ENCODE data around the gene SNAI3. TPM values are rescaled to one million over a fixed set of nuclear protein-coding genes. Genes with fewer than 3 reads are reported as not detected.

Gene SNAI3
- total and polyA plus RNA-seq, 8 donors: 0.55 to 4.2 (median 1.5) TPM; not detected in 3

DNA sequence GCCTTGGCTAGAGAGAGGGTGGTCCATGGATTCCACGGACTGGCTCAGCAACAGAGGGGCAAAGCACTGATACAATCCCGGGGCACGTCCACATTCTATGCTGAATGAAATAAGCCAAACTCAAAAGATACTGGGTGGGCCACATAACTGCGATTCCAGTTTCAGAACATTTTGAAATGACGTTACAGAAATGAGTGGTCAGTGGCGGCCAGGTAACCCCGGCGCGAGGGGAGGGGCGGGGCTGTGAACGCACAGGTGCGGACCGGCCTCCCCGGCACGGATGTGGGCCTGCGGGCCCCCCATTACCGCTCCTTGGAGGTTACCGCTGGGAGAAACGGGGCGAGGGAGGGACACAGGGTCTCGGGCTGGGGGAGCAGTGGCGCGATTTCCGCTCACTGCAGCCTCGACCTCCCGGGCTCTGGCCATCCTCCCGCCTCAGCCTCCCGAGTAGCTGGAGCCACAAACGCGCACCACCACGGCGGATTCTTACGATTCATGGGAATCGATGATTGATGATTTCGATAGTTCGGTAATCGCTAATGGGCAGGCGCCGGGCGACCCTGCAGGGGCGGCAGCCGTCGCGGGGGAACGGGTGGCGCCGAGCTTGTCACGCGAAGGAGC lies 24.0 kb downstream of the SNAI3 start:
- peaks cover 12 to 44% (median 24%) of the 10 kb centered on the region in 4 donors for H3K4me1 ChIP-seq
- intact Hi-C loops (cut with DNase I; ENCODE audit: low total_unique reads): no loop called here
- no peak for DNase-seq
- TF ChIP-seq POLR2A (IDR thresholded peaks at IDR 0.05) (no peak), EP300 (IDR thresholded peaks at IDR 0.05) (no peak), POLR2AphosphoS5 (IDR thresholded peaks at IDR 0.05) (no peak), CTCF (IDR thresholded peaks at IDR 0.05) (no peak)
- H3K4me3 ChIP-seq: peak overlapping the region; percentile 79 to 96 (median 94)
- peak overlapping the region; percentile 90 to 96 (median 94) for H3K27ac ChIP-seq
- WGBS, 5 donors: 1 to 2% (median 1%) methylated on average over 30 to 49 of the region's 49 CpGs
- no peaks in the 10 kb centered on the region for H3K27me3 ChIP-seq
- peaks cover 3 to 16% (median 12%) of the 10 kb centered on the region in 4 donors for H3K36me3 ChIP-seq
- H3K9me3 ChIP-seq: no peaks in the 10 kb centered on the region

- 76 to 84% (median 80%) methylated on average over 10 of the region's 10 CpGs for WGBS, 5 donors
- H3K27ac ChIP-seq: no peak overlapping the region
- no peaks in the 10 kb centered on the region for H3K27me3 ChIP-seq
- DNase-seq: no peak
- TF ChIP-seq EP300 (IDR thresholded peaks at IDR 0.05) (no peak), POLR2AphosphoS5 (IDR thresholded peaks at IDR 0.05) (no peak), CTCF (IDR thresholded peaks at IDR 0.05) (no peak), POLR2A (IDR thresholded peaks at IDR 0.05) (no peak)
- H3K4me1 ChIP-seq: peaks cover 12 to 44% (median 24%) of the 10 kb centered on the region in 4 donors
- intact Hi-C loops (cut with DNase I; ENCODE audit: low total_unique reads): no loop called here
- no peaks in the 10 kb centered on the region for H3K9me3 ChIP-seq
- H3K36me3 ChIP-seq: peaks cover 3 to 23% (median 18%) of the 10 kb centered on the region in 4 donors
- H3K4me3 ChIP-seq: no peak overlapping the region
Measured at GRCh38 chr16:88661468-88661867, 24.8 kb downstream of the SNAI3 start.

GRCh38 chr16:88659160-88659559 lies 27.1 kb downstream of the SNAI3 start:
- DNase-seq: no peak
- WGBS, 5 donors: 89 to 94% (median 92%) methylated on average over 16 to 25 of the region's 25 CpGs
- Histone ChIP-seq H3K27ac (no peak overlapping the region), H3K27me3 (no peaks in the 10 kb centered on the region), H3K4me3 (no peak overlapping the region), H3K9me3 (no peaks in the 10 kb centered on the region), H3K4me1 (peaks cover 11 to 31% (median 21%) of the 10 kb centered on the region in 4 donors), H3K36me3 (peaks cover 8 to 46% (median 41%) of the 10 kb centered on the region in 4 donors)
- no peak for TF ChIP-seq POLR2AphosphoS5 (IDR thresholded peaks at IDR 0.05)
- TF ChIP-seq EP300 (IDR thresholded peaks at IDR 0.05): no peak
- no peak for TF ChIP-seq POLR2A (IDR thresholded peaks at IDR 0.05)
- no peak for TF ChIP-seq CTCF (IDR thresholded peaks at IDR 0.05)
- intact Hi-C loops (cut with DNase I; ENCODE audit: low total_unique reads): no loop called here

DNA sequence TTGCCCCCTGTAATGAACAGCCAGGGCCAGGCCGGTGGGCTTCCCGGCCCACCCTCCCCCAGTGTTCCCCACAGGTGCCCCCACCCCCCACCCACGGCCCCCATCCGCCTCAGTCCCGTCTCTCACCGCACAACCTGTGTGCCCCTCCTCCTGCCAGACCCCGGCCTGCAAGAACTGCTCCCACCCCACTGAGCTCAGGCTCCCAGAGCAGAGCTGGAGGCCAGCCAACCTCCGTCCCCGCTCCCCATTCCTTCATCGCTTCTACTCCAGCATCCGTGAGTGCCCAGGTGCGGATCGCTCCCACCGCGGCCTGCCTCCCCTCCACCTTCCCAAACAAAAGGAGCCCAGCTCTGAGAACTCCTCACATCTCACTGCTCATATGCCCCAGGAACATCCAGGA lies 27.6 kb downstream of the SNAI3 start:
- H3K36me3 ChIP-seq: peaks cover 8 to 49% (median 46%) of the 10 kb centered on the region in 4 donors
- H3K27me3 ChIP-seq: no peaks in the 10 kb centered on the region
- H3K9me3 ChIP-seq: no peaks in the 10 kb centered on the region
- DNase-seq: no peak
- 88 to 94% (median 91%) methylated on average over 11 to 15 of the region's 15 CpGs for WGBS, 5 donors
- H3K4me1 ChIP-seq: peaks cover 7 to 27% (median 16%) of the 10 kb centered on the region in 4 donors
- intact Hi-C loops (cut with DNase I; ENCODE audit: low total_unique reads): no loop called here
- H3K4me3 ChIP-seq: no peak overlapping the region
- no peak for TF ChIP-seq CTCF (IDR thresholded peaks at IDR 0.05)
- TF ChIP-seq POLR2AphosphoS5 (IDR thresholded peaks at IDR 0.05): no peak
- TF ChIP-seq EP300 (IDR thresholded peaks at IDR 0.05): no peak
- no peak for TF ChIP-seq POLR2A (IDR thresholded peaks at IDR 0.05)
- H3K27ac ChIP-seq: no peak overlapping the region

All from stomach (tissue), 9 donors.